Activated CD4-positive, alpha-beta T cell treated with anti-CD3 and anti-CD28 coated beads, Interleukin-2, amount 10 ng/mL, durations not matched to agents 7 days and 5 days (primary cell): ENCODE data around the gene GLS2. TPM values are rescaled to one million over a fixed set of nuclear protein-coding genes. Genes with fewer than 3 reads are reported as not detected.
"Not testable (repeated sequence)": the region's sequence is repeated elsewhere in the genome, so short reads cannot be mapped to it uniquely, and the experiment has no call there.

Source experiments
- CTCF ChIA-PET: fragments of 350-600 bp; sonication (Branson Sonifier 250); formaldehyde crosslinking; loops from one replicate; lab custom pipeline; 2021; ENCODE audit warnings: antibody characterized with exemption; lab: Charles Lee
- POLR2A ChIA-PET: fragments of 350-600 bp; sonication (Branson Sonifier 250); formaldehyde crosslinking; loops from one replicate; lab custom pipeline; 2021; ENCODE audit warnings: antibody characterized with exemption; lab: Charles Lee
- DNase-seq: peaks from one replicate; pipeline ENCODE4 v3.0.0-alpha.2; 2020
- H3K27ac Mint-ChIP-seq: one replicate; pipeline ENCODE4 v1.8.0; 2021; ENCODE audit warnings: mild to moderate bottlenecking, moderate library complexity, mixed read lengths
- H3K27me3 Mint-ChIP-seq: one replicate; pipeline ENCODE4 v1.8.0; 2021; ENCODE audit warnings: mixed read lengths
- H3K36me3 Mint-ChIP-seq: one replicate; pipeline ENCODE4 v1.8.0; 2021; ENCODE audit warnings: low read depth, mixed read lengths
- H3K4me1 Mint-ChIP-seq: one replicate; pipeline ENCODE4 v1.8.0; 2021; ENCODE audit warnings: mixed read lengths
- H3K4me3 Mint-ChIP-seq: one replicate; pipeline ENCODE4 v1.8.0; 2021; ENCODE audit warnings: mild to moderate bottlenecking, moderate library complexity, mixed read lengths
- H3K9me3 Mint-ChIP-seq: one replicate; pipeline ENCODE4 v1.8.0; 2021; ENCODE audit warnings: mixed read lengths
- total RNA-seq, 2 experiments: library from RNA; stranded (reverse); gene quantifications; one replicate each; pipeline ENCODE4 v1.2.3, GENCODE V29; 2021

GLS2 gene
- total RNA-seq, 2 experiments from 2014 or later, result 1.1 to 1.9 TPM

- no peak for DNase-seq
- Mint-ChIP-seq H3K36me3 (no peaks in the 10 kb centered on the region), H3K27me3 (no peaks in the 10 kb centered on the region), H3K4me3 (no peak overlapping the region), H3K27ac (no peak overlapping the region), H3K9me3 (no peaks in the 10 kb centered on the region), H3K4me1 (no peaks in the 10 kb centered on the region)
- CTCF ChIA-PET, result interaction anchor here (1.1 to 2.0 kb wide), 2 partner anchors 9 to 10 kb away, joined by 3 to 6 read pairs; partner anchors contain the start of genes SPRYD4 and TIMELESS
- POLR2A ChIA-PET, result interaction anchor here (0.6 kb wide), 1 partner anchor 112 kb away, joined by 3 read pairs; no protein-coding TSS in a partner anchor
These were observed 30.1 kb downstream of the GLS2 start for GRCh38 chr12:56457817-56458216.

GRCh38 chr12:56454557-56454956, 33.4 kb downstream of the GLS2 start, which contains the start of gene MIP:
Gene MIP, minus strand, starts transcription at chr12:56454657. Its CDS starts 44 bp downstream, at chr12:56454613.
- Mint-ChIP-seq H3K4me1 (peaks cover 8% of the 10 kb centered on the region), H3K27me3 (no peaks in the 10 kb centered on the region), H3K36me3 (no peaks in the 10 kb centered on the region), H3K27ac (no peak within 1 kb of the TSS), H3K9me3 (no peaks in the 10 kb centered on the region), H3K4me3 (no peak within 1 kb of the TSS)
- DNase-seq, result no peak
- ChIA-PET CTCF (interaction anchor here (1.4 to 2.4 kb wide), 2 partner anchors 10 to 265 kb away, joined by 5 to 7 read pairs; partner anchors contain the start of gene SMARCC2), POLR2A (no interaction called here)

- H3K36me3 Mint-ChIP-seq, result peaks cover 11% of the 10 kb centered on the region
- H3K4me1 Mint-ChIP-seq, result peaks cover 26% of the 10 kb centered on the region
- ChIA-PET POLR2A (no interaction called here), CTCF (interaction anchor here (1.0 to 4.5 kb wide), 2 partner anchors 12 to 18 kb away, joined by 4 to 38 read pairs; no protein-coding TSS in a partner anchor)
- no peak for DNase-seq
- no peak overlapping the region for H3K4me3 Mint-ChIP-seq
- no peaks in the 10 kb centered on the region for H3K27me3 Mint-ChIP-seq
- no peak overlapping the region for H3K27ac Mint-ChIP-seq
- no peaks in the 10 kb centered on the region for H3K9me3 Mint-ChIP-seq
These were observed 36.8 kb downstream of the GLS2 start for GRCh38 chr12:56451147-56451546.

- no peak for DNase-seq
- ChIA-PET POLR2A (no interaction called here), CTCF (interaction anchor here (0.7 to 4.5 kb wide), 6 partner anchors 12 to 299 kb away, joined by 3 to 38 read pairs (median 4); partner anchors contain the start of gene SMARCC2)
- Mint-ChIP-seq H3K36me3 (peaks cover 13% of the 10 kb centered on the region), H3K27me3 (no peaks in the 10 kb centered on the region), H3K4me1 (peaks cover 30% of the 10 kb centered on the region), H3K9me3 (no peaks in the 10 kb centered on the region), H3K4me3 (peak overlapping the region; percentile 86), H3K27ac (peak overlapping the region; percentile 89)
These were observed 37.7 kb downstream of the GLS2 start for GRCh38 chr12:56450241-56450640.

- CTCF ChIA-PET, result interaction anchor here (1.0 to 4.5 kb wide), 4 partner anchors 13 to 298 kb away, joined by 3 to 38 read pairs (median 6); partner anchors contain the start of gene SMARCC2
These were observed 38.4 kb downstream of the GLS2 start for GRCh38 chr12:56449622-56449984.

GRCh38 chr12:56448860-56449621, 38.9 kb downstream of the GLS2 start, which contains the start of gene TIMELESS:
Gene TIMELESS, minus strand, starts transcription at chr12:56449426. Its CDS starts 15,256 bp downstream, at chr12:56434170.
- peaks cover 37% of the 10 kb centered on the region for H3K4me1 Mint-ChIP-seq
- no peaks in the 10 kb centered on the region for H3K27me3 Mint-ChIP-seq
- POLR2A ChIA-PET, result interaction anchor here (0.5 to 0.7 kb wide), 4 partner anchors 72 to 519 kb away, joined by 3 to 9 read pairs (median 4); partner anchors contain the start of gene RAB5B
- peak; percentile 88 for DNase-seq
- peaks cover 3% of the 10 kb centered on the region for H3K9me3 Mint-ChIP-seq
- peaks cover 21% of the 10 kb centered on the region for H3K36me3 Mint-ChIP-seq
- CTCF ChIA-PET, result interaction anchor here (1.0 to 4.5 kb wide), 7 partner anchors 9 to 298 kb away, joined by 3 to 38 read pairs (median 4); partner anchors contain the start of genes SMARCC2 and STAT2
- H3K27ac Mint-ChIP-seq, result peak within 1 kb of the TSS; percentile 89
- H3K4me3 Mint-ChIP-seq, result peak within 1 kb of the TSS; percentile 86

More at GRCh38 chr12:56449622-56449984, 38.4 kb downstream of the GLS2 start:
- H3K27me3 Mint-ChIP-seq, result no peaks in the 10 kb centered on the region
- DNase-seq, result no peak
- peak overlapping the region; percentile 89 for H3K27ac Mint-ChIP-seq
- H3K36me3 Mint-ChIP-seq, result peaks cover 17% of the 10 kb centered on the region
- H3K4me3 Mint-ChIP-seq, result peak overlapping the region; percentile 86
- peaks cover 33% of the 10 kb centered on the region for H3K4me1 Mint-ChIP-seq
- no peaks in the 10 kb centered on the region for H3K9me3 Mint-ChIP-seq
- POLR2A ChIA-PET, result interaction anchor here (0.6 to 0.7 kb wide), 2 partner anchors 476 to 520 kb away, joined by 3 read pairs; partner anchors contain the start of gene RAB5B

- CTCF ChIA-PET, DNase-seq, POLR2A ChIA-PET: not testable (repeated sequence)
These were observed 44.8 kb downstream of the GLS2 start for GRCh38 chr12:56443208-56443607.

GRCh38 chr12:56437430-56438176, 50.4 kb downstream of the GLS2 start:
- peaks cover 6% of the 10 kb centered on the region for H3K4me1 Mint-ChIP-seq
- POLR2A ChIA-PET, result interaction anchor here (0.7 kb wide), 1 partner anchor 93 kb away, joined by 4 read pairs; no protein-coding TSS in a partner anchor
- CTCF ChIA-PET, result interaction anchor here (1.4 kb wide), 1 partner anchor 79 kb away, joined by 3 read pairs; no protein-coding TSS in a partner anchor
- no peaks in the 10 kb centered on the region for H3K27me3 Mint-ChIP-seq
- peaks cover 17% of the 10 kb centered on the region for H3K36me3 Mint-ChIP-seq
- no peak for DNase-seq
- no peak overlapping the region for H3K4me3 Mint-ChIP-seq
- no peak overlapping the region for H3K27ac Mint-ChIP-seq
- no peaks in the 10 kb centered on the region for H3K9me3 Mint-ChIP-seq

More at GRCh38 chr12:56443208-56443607, 44.8 kb downstream of the GLS2 start:
- H3K4me3 Mint-ChIP-seq, H3K9me3 Mint-ChIP-seq, H3K27ac Mint-ChIP-seq, H3K27me3 Mint-ChIP-seq: not testable (repeated sequence)
- Mint-ChIP-seq H3K36me3 (peaks cover 36% of the 10 kb centered on the region), H3K4me1 (peaks cover 35% of the 10 kb centered on the region)

GRCh38 chr12:56434828-56435227, 53.1 kb downstream of the GLS2 start:
- Mint-ChIP-seq H3K27ac (no peak overlapping the region), H3K36me3 (peaks cover 23% of the 10 kb centered on the region), H3K9me3 (no peaks in the 10 kb centered on the region), H3K4me3 (no peak overlapping the region), H3K27me3 (no peaks in the 10 kb centered on the region), H3K4me1 (peaks cover 2% of the 10 kb centered on the region)
- POLR2A ChIA-PET, result no interaction called here
- CTCF ChIA-PET, result interaction anchor here (1.0 to 1.4 kb wide), 2 partner anchors 12 to 246 kb away, joined by 3 to 5 read pairs; partner anchors contain the start of gene SMARCC2
- no peak for DNase-seq

GRCh38 chr12:56431850-56432249, 56.1 kb downstream of the GLS2 start:
- Mint-ChIP-seq H3K4me3 (no peak overlapping the region), H3K36me3 (peaks cover 44% of the 10 kb centered on the region), H3K27ac (no peak overlapping the region), H3K27me3 (no peaks in the 10 kb centered on the region), H3K9me3 (no peaks in the 10 kb centered on the region), H3K4me1 (no peaks in the 10 kb centered on the region)
- DNase-seq, result no peak
- CTCF ChIA-PET, result interaction anchor here (1.3 kb wide), 1 partner anchor 50 kb away, joined by 3 read pairs; no protein-coding TSS in a partner anchor
- POLR2A ChIA-PET, result no interaction called here

- no peak overlapping the region for H3K4me3 Mint-ChIP-seq
- POLR2A ChIA-PET, result no interaction called here
- CTCF ChIA-PET, result no interaction called here
- H3K4me1 Mint-ChIP-seq, result no peaks in the 10 kb centered on the region
- no peak for DNase-seq
- peaks cover 46% of the 10 kb centered on the region for H3K36me3 Mint-ChIP-seq
- peak overlapping the region; percentile 52 for H3K27ac Mint-ChIP-seq
- H3K9me3 Mint-ChIP-seq, result no peaks in the 10 kb centered on the region
- no peaks in the 10 kb centered on the region for H3K27me3 Mint-ChIP-seq
These were observed 56.7 kb downstream of the GLS2 start for GRCh38 chr12:56431288-56431687.

- POLR2A ChIA-PET, result interaction anchor here (0.6 kb wide), 1 partner anchor 28 kb away, joined by 8 read pairs; no protein-coding TSS in a partner anchor
- CTCF ChIA-PET, result interaction anchor here (0.6 to 1.2 kb wide), 5 partner anchors 12 to 309 kb away, joined by 3 to 6 read pairs (median 5); partner anchors contain the start of gene ANKRD52
- DNase-seq, result no peak
- Mint-ChIP-seq H3K36me3 (peaks cover 42% of the 10 kb centered on the region), H3K9me3 (no peaks in the 10 kb centered on the region), H3K4me1 (peaks cover 7% of the 10 kb centered on the region), H3K4me3 (no peak overlapping the region), H3K27me3 (no peaks in the 10 kb centered on the region), H3K27ac (no peak overlapping the region)
These were observed 62.0 kb downstream of the GLS2 start for GRCh38 chr12:56425940-56426438.
